ENCODE results near the gene BUD23. TPM values are rescaled to one million over a fixed set of nuclear protein-coding genes. Genes with fewer than 3 reads are reported as not detected.

BUD23 gene
- total RNA-seq, 1 experiment from 2014 or later = 168 TPM

DNA sequence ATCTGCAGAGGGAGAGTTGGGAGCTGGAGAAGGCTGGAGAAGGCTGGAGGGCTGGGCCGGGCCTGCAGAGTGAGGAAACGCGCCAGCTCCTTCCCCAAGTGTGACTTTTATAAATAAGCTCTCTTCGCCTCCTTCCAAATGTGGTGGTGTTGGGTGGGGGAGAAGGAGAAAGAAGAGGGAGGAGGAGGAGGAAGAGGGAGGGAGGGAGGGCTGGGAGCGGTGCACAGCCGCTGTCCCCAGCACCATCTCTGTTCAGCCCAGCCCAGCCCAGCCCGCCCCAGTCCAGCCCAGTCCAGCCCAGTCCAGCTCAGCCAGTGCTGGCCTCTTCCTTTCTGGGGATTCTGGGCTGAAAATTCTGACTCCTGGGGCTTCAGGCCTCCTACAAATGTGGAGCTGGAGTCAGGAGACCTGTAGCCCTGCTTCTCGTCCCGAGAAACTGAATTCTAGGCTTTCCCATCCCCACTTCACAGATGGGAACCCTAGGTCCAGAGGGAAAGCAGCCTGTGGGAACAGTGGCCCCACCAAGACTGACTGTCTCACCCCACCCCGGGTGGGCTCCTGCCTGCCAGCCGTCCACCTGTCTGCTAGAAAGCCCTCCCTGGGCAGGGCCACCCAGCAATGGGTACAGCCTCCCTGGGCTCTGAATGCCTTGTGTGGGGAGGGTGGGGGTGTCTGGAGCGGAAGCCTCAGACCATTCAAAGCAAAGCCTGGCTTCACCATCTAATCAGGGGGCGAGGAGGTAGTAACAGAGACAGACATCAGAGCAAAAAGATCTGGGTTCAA, 33.8 kb downstream of the BUD23 start:
- H4K20me1 ChIP-seq (ENCODE audit: insufficient read depth) = peaks cover 8% of the 10 kb centered on the region; the same call in 1 of the 2 replicates
- peak overlapping the region; percentile 84 for H3K4me2 ChIP-seq (ENCODE audit: low read length)
- no peaks in the 10 kb centered on the region for H3K9me3 ChIP-seq (ENCODE audit: control insufficient read depth in 1 of 2, insufficient read depth in 1 of 2, low read depth in 1 of 2, low read length in 2 of 2)
- ChIA-PET RAD21 (ENCODE audit: low non-redundant PET in 1 of 2, low total read pairs in 2 of 2, uncharacterized antibody in 2 of 2, unreplicated experiment in 2 of 2) (interaction anchor here (0.6 to 2.8 kb wide), 4 partner anchors 8 to 110 kb away, joined by 3 to 8 read pairs (median 4); no protein-coding TSS in a partner anchor), CTCF (interaction anchor here (1.7 kb wide), 1 partner anchor 8 kb away, joined by 9 read pairs; no protein-coding TSS in a partner anchor), POLR2A (interaction anchor here (0.7 to 1.9 kb wide), 4 partner anchors 10 to 109 kb away, joined by 3 to 13 read pairs (median 6); no protein-coding TSS in a partner anchor)
- peak overlapping the region; percentile 81 for H3K27ac ChIP-seq (ENCODE audit: low read depth, low read length)
- TF ChIP-seq, protein P1, sequence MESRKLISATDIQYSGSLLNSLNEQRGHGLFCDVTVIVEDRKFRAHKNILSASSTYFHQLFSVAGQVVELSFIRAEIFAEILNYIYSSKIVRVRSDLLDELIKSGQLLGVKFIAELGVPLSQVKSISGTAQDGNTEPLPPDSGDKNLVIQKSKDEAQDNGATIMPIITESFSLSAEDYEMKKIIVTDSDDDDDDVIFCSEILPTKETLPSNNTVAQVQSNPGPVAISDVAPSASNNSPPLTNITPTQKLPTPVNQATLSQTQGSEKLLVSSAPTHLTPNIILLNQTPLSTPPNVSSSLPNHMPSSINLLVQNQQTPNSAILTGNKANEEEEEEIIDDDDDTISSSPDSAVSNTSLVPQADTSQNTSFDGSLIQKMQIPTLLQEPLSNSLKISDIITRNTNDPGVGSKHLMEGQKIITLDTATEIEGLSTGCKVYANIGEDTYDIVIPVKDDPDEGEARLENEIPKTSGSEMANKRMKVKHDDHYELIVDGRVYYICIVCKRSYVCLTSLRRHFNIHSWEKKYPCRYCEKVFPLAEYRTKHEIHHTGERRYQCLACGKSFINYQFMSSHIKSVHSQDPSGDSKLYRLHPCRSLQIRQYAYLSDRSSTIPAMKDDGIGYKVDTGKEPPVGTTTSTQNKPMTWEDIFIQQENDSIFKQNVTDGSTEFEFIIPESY (IDR thresholded peaks at IDR 0.05; ENCODE audit: extremely low read depth, insufficient replicate concordance, low read length) = no peak
- TF ChIP-seq ZFX (IDR thresholded peaks at IDR 0.05) (no peak), YY1 (IDR thresholded peaks at IDR 0.05; ENCODE audit: extremely low read depth, insufficient replicate concordance, low read depth, low read length) (no peak), SP1 (IDR thresholded peaks at IDR 0.05; ENCODE audit: low read depth) (no peak)
- TF ChIP-seq, protein P2, sequence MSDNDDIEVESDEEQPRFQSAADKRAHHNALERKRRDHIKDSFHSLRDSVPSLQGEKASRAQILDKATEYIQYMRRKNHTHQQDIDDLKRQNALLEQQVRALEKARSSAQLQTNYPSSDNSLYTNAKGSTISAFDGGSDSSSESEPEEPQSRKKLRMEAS (IDR thresholded peaks at IDR 0.05) = no peak
- no peaks in the 10 kb centered on the region for H3K27me3 ChIP-seq (ENCODE audit: insufficient read depth, low read length)
- H3K9me2 ChIP-seq (ENCODE audit: insufficient read depth) = no peaks in the 10 kb centered on the region
- ATAC-seq = no peak
- no peak for DNase-seq (ENCODE audit: low read depth, low spot score)
- no TSS peak for BruUV-seq (replicated peaks)
- H2AFZ ChIP-seq (ENCODE audit: low read depth, low read length, poor library complexity, severe bottlenecking) = no peak overlapping the region
- H3K4me1 ChIP-seq (ENCODE audit: control insufficient read depth in 1 of 2, insufficient read depth in 2 of 2, low read length in 2 of 2) = peaks cover 58 to 70% of the 10 kb centered on the region in 2 experiments
- peak overlapping the region; percentile 88 to 93 for H3K4me3 ChIP-seq (replicated peaks in 1 of 2; ENCODE audit: low read depth in 1 of 2, low read length in 2 of 2)
- peaks cover 65% of the 10 kb centered on the region for H3K79me2 ChIP-seq (ENCODE audit: insufficient read depth, low read length)
- peaks cover 0 to 3% of the 10 kb centered on the region in 2 experiments; a peak in 1 of 4 replicates for H3K36me3 ChIP-seq (ENCODE audit: control insufficient read depth in 1 of 2, insufficient read depth in 2 of 2, low read length in 2 of 2)
- H3K9ac ChIP-seq (ENCODE audit: low read length) = peak overlapping the region; percentile 95
- intact Hi-C loops (cut with micrococcal nuclease) = no loop called here
